SK-N-SH (cell line): ENCODE data around the gene IGSF9. TPM values are rescaled to one million over a fixed set of nuclear protein-coding genes. Genes with fewer than 3 reads are reported as not detected.

ENCODE experiments used
- CTCF ChIA-PET: fragments of 300-600, 350-600 bp; formaldehyde crosslinking; extraction: SDS; loops from one replicate; lab custom pipeline; 2021; lab: Yijun Ruan, JAX
- POLR2A ChIA-PET: fragments of 350-600 bp; sonication (Branson Sonifier 250); formaldehyde crosslinking; extraction: SDS; loops from one replicate; lab custom pipeline; 2020; ENCODE audit warnings: antibody characterized with exemption, inconsistent platforms; lab: Yijun Ruan, JAX
- DNase-seq: peaks from one replicate; pipeline ENCODE4 v3.0.0; 2012
- H2AFZ ChIP-seq: fragments of 200-600 bp; sonication (generic); 2 replicates; pipeline ENCODE4 v1.8.1; 2016; ENCODE audit warnings: antibody characterized with exemption, mild to moderate bottlenecking, low read depth
- H3F3A ChIP-seq: fragments of 200-600 bp; sonication (generic); replicated peaks from 2 replicates; pipeline ENCODE3; 2016; ENCODE audit warnings: antibody characterized with exemption, mild to moderate bottlenecking; ENCODE audit not compliant: insufficient read depth
- H3K27ac ChIP-seq, 2 experiments: fragments of 200-500 bp in 1 of 2; fragments of 200-600 bp in 1 of 2; sonication (Bioruptor generic) in 1 of 2; sonication (generic), shearing (Covaris generic) in 1 of 2; 2 replicates each; pipeline versions ENCODE4 v1.5.1 to v1.6.1; 2014 to 2016; ENCODE audit warnings: low read depth in 2 of 2, inconsistent platforms in 1 of 2, low read length in 1 of 2, mild to moderate bottlenecking in 1 of 2, mixed read lengths in 1 of 2
- H3K27me3 ChIP-seq: fragments of 200-600 bp; sonication (generic), shearing (Covaris generic); 2 replicates; pipeline ENCODE4 v1.6.1; 2016; ENCODE audit warnings: mixed run types; ENCODE audit not compliant: insufficient read depth
- H3K36me3 ChIP-seq, 2 experiments: fragments of 200-500 bp in 1 of 2; fragments of 200-600 bp in 1 of 2; sonication (Bioruptor generic) in 1 of 2; sonication (generic) in 1 of 2; replicated peaks in 1 of 2; 2 replicates each; pipeline versions ENCODE3 to v1.5.1; 2014 to 2016; ENCODE audit warnings: low read length in 1 of 2, mild to moderate bottlenecking in 1 of 2; ENCODE audit not compliant: insufficient read depth in 2 of 2, control insufficient read depth in 1 of 2
- H3K4me1 ChIP-seq, 2 experiments: fragments of 200-500 bp in 1 of 2; fragments of 200-600 bp in 1 of 2; sonication (Bioruptor generic) in 1 of 2; sonication (generic), shearing (Covaris generic) in 1 of 2; 2 replicates each; pipeline versions ENCODE4 v1.5.1 to v1.6.1; 2014 to 2016; ENCODE audit warnings: low read depth in 1 of 2, low read length in 1 of 2, mixed run types in 1 of 2; ENCODE audit not compliant: insufficient read depth in 2 of 2, control insufficient read depth in 1 of 2
- H3K4me2 ChIP-seq: fragments of 200-600 bp; sonication (generic), shearing (Covaris generic); 2 replicates; pipeline ENCODE4 v1.6.1; 2017; ENCODE audit warnings: mixed run types
- H3K4me3 ChIP-seq, 2 experiments: fragments of 200-500 bp in 1 of 2; fragments of 200-600 bp in 1 of 2; sonication (Bioruptor generic) in 1 of 2; sonication (generic), shearing (Covaris generic) in 1 of 2; 2 replicates each; pipeline versions ENCODE4 v1.5.1 to v1.8.1; 2014 to 2016; ENCODE audit warnings: low read depth in 2 of 2, inconsistent platforms in 1 of 2, low read length in 1 of 2, mild to moderate bottlenecking in 1 of 2, mixed read lengths in 1 of 2, moderate library complexity in 1 of 2
- H3K79me2 ChIP-seq: fragments of 200-600 bp; sonication (generic); 2 replicates; pipeline ENCODE4 v1.8.1; 2017; ENCODE audit warnings: mild to moderate bottlenecking; ENCODE audit not compliant: insufficient read depth
- H3K9ac ChIP-seq: fragments of 200-600 bp; sonication (generic); 2 replicates; pipeline ENCODE4 v1.6.1; 2017; ENCODE audit warnings: mixed run types
- H3K9me2 ChIP-seq: fragments of 200-600 bp; sonication (generic); 2 replicates; pipeline ENCODE4 v1.6.1; 2017; ENCODE audit warnings: mixed run types
- H3K9me3 ChIP-seq: fragments of 200-600 bp; sonication (generic); 2 replicates; pipeline ENCODE4 v1.6.1; 2017; ENCODE audit warnings: mixed run types, mild to moderate bottlenecking, moderate library complexity
- H4K20me1 ChIP-seq: fragments of 200-600 bp; sonication (generic); 2 replicates; pipeline ENCODE4 v1.6.1; 2017; ENCODE audit warnings: mild to moderate bottlenecking, mixed run types; ENCODE audit not compliant: insufficient read depth
- EP300 ChIP-seq, 2 experiments: IDR thresholded peaks; 2 replicates each; pipeline versions ENCODE4 v1.4.0 to v1.6.1; 2012; ENCODE audit warnings: borderline replicate concordance in 1 of 2, low read depth in 1 of 2, low read length in 1 of 2
- FOSL2 ChIP-seq: IDR thresholded peaks from 2 replicates; pipeline ENCODE4 v1.4.0; 2012; ENCODE audit warnings: low read depth, mild to moderate bottlenecking, moderate library complexity, borderline replicate concordance
- FOXJ3 ChIP-seq: sonication (generic); formaldehyde crosslinking; IDR thresholded peaks from 2 replicates; pipeline ENCODE4 v1.5.1; 2020; ENCODE audit warnings: mild to moderate bottlenecking, missing genetic modification reagents
- FOXM1 ChIP-seq: IDR thresholded peaks from 2 replicates; pipeline ENCODE4 v1.4.0; 2012; ENCODE audit warnings: low read depth, mild to moderate bottlenecking
- GATA2 ChIP-seq: sonication (generic); formaldehyde crosslinking; IDR thresholded peaks from 2 replicates; pipeline ENCODE4 v1.5.0; 2020; ENCODE audit warnings: mild to moderate bottlenecking, missing genetic modification reagents
- IRF3 ChIP-seq: fragments of 150-350 bp; IDR thresholded peaks from 2 replicates; pipeline ENCODE4 v1.6.1; 2016; ENCODE audit warnings: mild to moderate bottlenecking, low read depth, low read length
- JUND ChIP-seq: IDR thresholded peaks from 2 replicates; pipeline ENCODE4 v1.4.0; 2012
- MAX ChIP-seq: IDR thresholded peaks from 2 replicates; pipeline ENCODE4 v1.4.0; 2012; ENCODE audit warnings: low read depth
- NFIC ChIP-seq: IDR thresholded peaks from 2 replicates; pipeline ENCODE4 v1.4.0; 2012; ENCODE audit warnings: borderline replicate concordance
- POLR2AphosphoS5 ChIP-seq: IDR thresholded peaks from 2 replicates; pipeline ENCODE4 v1.6.1; 2012; ENCODE audit warnings: low read depth, low read length
- RFX5 ChIP-seq: IDR thresholded peaks from 2 replicates; pipeline ENCODE4 v1.6.1; 2012; ENCODE audit warnings: mild to moderate bottlenecking, improper control_type of control experiment, low read length
- SIN3A ChIP-seq: IDR thresholded peaks from 2 replicates; pipeline ENCODE4 v1.6.1; 2012; ENCODE audit warnings: low read depth, mild to moderate bottlenecking, low read length, moderate library complexity, borderline replicate concordance
- SMC3 ChIP-seq: IDR thresholded peaks from 2 replicates; pipeline ENCODE4 v1.6.1; 2012; ENCODE audit warnings: low read depth, low read length, improper control_type of control experiment
- TAF1 ChIP-seq: IDR thresholded peaks from 2 replicates; pipeline ENCODE4 v1.6.1; 2012; ENCODE audit warnings: low read depth, mild to moderate bottlenecking, low read length, moderate library complexity, borderline replicate concordance
- YY1 ChIP-seq: IDR thresholded peaks from 2 replicates; pipeline ENCODE4 v1.4.0; 2012; ENCODE audit warnings: low read depth, mild to moderate bottlenecking
- WGBS: methylation state at CpG from one replicate; pipeline ENCODE4 v1.1.6; 2017; ENCODE audit warnings: low lambda C conversion rate; 5-methylcytosine and 5-hydroxymethylcytosine counted together
- polyA plus RNA-seq, 3 experiments: library from polyadenylated mRNA; depleted of rRNA; stranded (reverse); fragments of >200 nt; gene quantifications; 2 replicates each; pipeline ENCODE4 v1.2.3, GENCODE V29; 2012
- TF ChIP-seq, protein P1 (sequence below): fragments of 150-350 bp; IDR thresholded peaks from 2 replicates; pipeline ENCODE4 v1.6.1; 2017; ENCODE audit warnings: antibody characterized with exemption, low read length, low read depth, borderline replicate concordance
- TF ChIP-seq, protein P2 (sequence below): IDR thresholded peaks from 2 replicates; pipeline ENCODE4; 2012
- TF ChIP-seq, protein P3 (sequence below): IDR thresholded peaks from 2 replicates; pipeline ENCODE4 v1.6.1; 2012; ENCODE audit warnings: mild to moderate bottlenecking, low read depth, low read length, moderate library complexity

The IGSF9 gene
- polyA plus RNA-seq, 1 of the 3 experiments (the other 2 are of a cell fraction), result 2.4 TPM

DNA sequence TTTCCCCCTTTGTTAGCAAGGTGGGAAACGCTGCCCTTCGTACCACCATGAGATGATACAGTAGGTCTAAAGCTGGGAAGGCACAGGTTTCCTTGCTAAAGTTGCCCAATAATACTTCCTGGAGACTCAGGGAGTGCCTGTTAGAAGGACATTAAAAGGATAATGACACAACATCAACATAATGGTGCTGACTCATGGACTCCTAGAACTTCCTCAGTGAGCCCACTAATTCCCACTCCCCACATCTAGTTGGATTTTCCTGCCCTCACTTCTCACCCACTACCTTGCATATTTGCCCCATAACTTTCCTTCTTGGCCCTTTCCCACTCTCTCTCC lies 62.9 kb downstream of the IGSF9 start:
- no peak for TF ChIP-seq FOXM1
- no peak for TF ChIP-seq POLR2AphosphoS5
- 0 out of 2 replicates have a peak, but pooled peaks have one; percentile 7 for TF ChIP-seq FOSL2
- TF ChIP-seq TAF1, result no peak
- TF ChIP-seq, all 33 proteins: peak for 1
- Histone ChIP-seq H3F3A (peaks cover 5% of the 10 kb centered on the region), H3K36me3 (no peaks in the 10 kb centered on the region), H3K27me3 (no peaks in the 10 kb centered on the region), H3K4me1 (peaks cover 12 to 14% of the 10 kb centered on the region in 2 experiments; a peak in 2 of 4 replicates), H4K20me1 (no peaks in the 10 kb centered on the region), H3K27ac (peak overlapping the region; percentile 54 to 79; a peak in 3 of 4 replicates), H3K9me2 (no peaks in the 10 kb centered on the region), H2AFZ (0 out of 2 replicates have a peak overlapping the region, but pooled peaks have one; percentile 45), H3K9me3 (no peaks in the 10 kb centered on the region), H3K9ac (no peak overlapping the region), H3K4me2 (peak overlapping the region; percentile 36), H3K4me3 (no peak overlapping the region), H3K79me2 (no peaks in the 10 kb centered on the region)
- ChIA-PET POLR2A (interaction anchor here (0.7 kb wide), 1 partner anchor 69 kb away, joined by 3 read pairs; no protein-coding TSS in a partner anchor), CTCF (interaction anchor here (5.0 to 6.7 kb wide), 2 partner anchors 9 to 84 kb away, joined by 34 to 76 read pairs; no protein-coding TSS in a partner anchor)
- no peak for DNase-seq
- WGBS, result 91% methylated on average over 2 of the region's 2 CpGs

DNA sequence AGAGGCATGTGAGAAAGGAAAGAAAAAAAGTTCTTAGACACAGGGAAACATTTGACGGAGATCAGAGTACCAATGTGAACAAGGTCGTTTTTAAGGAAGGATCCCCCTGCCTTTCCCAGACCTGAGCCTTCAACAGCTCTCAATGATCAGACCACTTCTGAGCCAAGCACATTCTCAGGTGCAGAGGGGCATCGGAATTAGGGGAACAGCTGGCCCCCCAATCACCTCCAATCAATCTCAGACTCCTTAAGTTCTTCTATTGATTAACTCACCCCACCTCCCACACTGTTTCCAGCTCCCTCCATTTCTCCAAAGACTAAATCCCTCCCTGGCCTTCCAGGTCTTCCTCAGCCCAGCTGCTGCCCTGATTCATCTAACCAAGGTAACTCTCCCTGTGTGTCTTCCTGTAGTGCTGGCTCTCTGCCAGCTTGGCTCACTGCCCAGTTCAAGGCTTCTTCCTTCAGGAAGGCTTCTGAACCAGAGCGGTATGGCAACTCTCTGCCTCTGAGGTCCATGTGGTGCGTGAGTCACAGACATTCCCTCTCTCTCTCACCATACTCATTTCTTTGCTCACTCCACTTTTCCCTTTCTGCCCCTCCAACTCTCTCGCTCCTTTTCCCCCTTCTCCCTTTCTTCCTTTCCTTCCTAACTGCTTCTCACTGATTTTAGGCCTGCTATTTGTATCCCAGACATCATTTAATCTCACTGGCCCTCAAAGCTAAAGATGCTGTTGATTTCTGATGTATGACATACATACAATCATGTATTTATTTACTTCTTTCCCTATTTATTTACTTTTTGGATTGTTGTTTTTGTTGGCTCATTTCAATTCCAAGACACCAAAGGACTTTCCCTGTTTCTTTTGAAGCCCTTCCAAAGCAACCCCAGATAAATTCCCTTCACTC lies 63.5 kb downstream of the IGSF9 start:
- CTCF ChIA-PET, result interaction anchor here (0.8 to 6.7 kb wide), 6 partner anchors 10 to 126 kb away, joined by 3 to 76 read pairs (median 5); no protein-coding TSS in a partner anchor
- H3K4me3 ChIP-seq, result no peak overlapping the region
- H3K4me2 ChIP-seq, result peak overlapping the region; percentile 36
- no peaks in the 10 kb centered on the region for H4K20me1 ChIP-seq
- peak; percentile 33 for DNase-seq
- peak overlapping the region; percentile 13; the same call in 1 of the 2 replicates for H3K9ac ChIP-seq
- 39% methylated on average over 6 of the region's 6 CpGs for WGBS
- H3K9me2 ChIP-seq, result no peaks in the 10 kb centered on the region
- H3K27me3 ChIP-seq, result no peaks in the 10 kb centered on the region
- H3K4me1 ChIP-seq, result peaks cover 12 to 14% of the 10 kb centered on the region in 2 experiments; a peak in 2 of 4 replicates
- H3K27ac ChIP-seq, result peak overlapping the region; percentile 54 to 79; a peak in 3 of 4 replicates
- no peaks in the 10 kb centered on the region for H3K9me3 ChIP-seq
- H3K36me3 ChIP-seq, result no peaks in the 10 kb centered on the region
- POLR2A ChIA-PET, result interaction anchor here (0.7 kb wide), 1 partner anchor 68 kb away, joined by 3 read pairs; no protein-coding TSS in a partner anchor
- peak overlapping the region; percentile 45; the same call in 1 of the 2 replicates for H2AFZ ChIP-seq
- peaks cover 5% of the 10 kb centered on the region for H3F3A ChIP-seq
- H3K79me2 ChIP-seq, result no peaks in the 10 kb centered on the region
- TF ChIP-seq IRF3 (no peak), JUND (peak; percentile 87), RFX5 (no peak), MAX (peak; percentile 95), NFIC (peak; percentile 100), EP300 (IDR thresholded peaks at IDR 0.05; ENCODE audit: borderline replicate concordance in 1 of 2, low read depth in 1 of 2, low read length in 1 of 2) (peak in 1 of 2 experiments; percentile 76; a peak in 1 of 4 replicates), FOXJ3 (no peak), SMC3 (no peak), POLR2AphosphoS5 (peak; percentile 41; the same call in 1 of the 2 replicates), YY1 (no peak), GATA2 (CRISPR knock-in tag) (no peak), SIN3A (peak; percentile 80; the same call in 1 of the 2 replicates)
- TF ChIP-seq, protein P1, sequence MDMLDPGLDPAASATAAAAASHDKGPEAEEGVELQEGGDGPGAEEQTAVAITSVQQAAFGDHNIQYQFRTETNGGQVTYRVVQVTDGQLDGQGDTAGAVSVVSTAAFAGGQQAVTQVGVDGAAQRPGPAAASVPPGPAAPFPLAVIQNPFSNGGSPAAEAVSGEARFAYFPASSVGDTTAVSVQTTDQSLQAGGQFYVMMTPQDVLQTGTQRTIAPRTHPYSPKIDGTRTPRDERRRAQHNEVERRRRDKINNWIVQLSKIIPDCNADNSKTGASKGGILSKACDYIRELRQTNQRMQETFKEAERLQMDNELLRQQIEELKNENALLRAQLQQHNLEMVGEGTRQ, result no peak
- TF ChIP-seq, protein P2, sequence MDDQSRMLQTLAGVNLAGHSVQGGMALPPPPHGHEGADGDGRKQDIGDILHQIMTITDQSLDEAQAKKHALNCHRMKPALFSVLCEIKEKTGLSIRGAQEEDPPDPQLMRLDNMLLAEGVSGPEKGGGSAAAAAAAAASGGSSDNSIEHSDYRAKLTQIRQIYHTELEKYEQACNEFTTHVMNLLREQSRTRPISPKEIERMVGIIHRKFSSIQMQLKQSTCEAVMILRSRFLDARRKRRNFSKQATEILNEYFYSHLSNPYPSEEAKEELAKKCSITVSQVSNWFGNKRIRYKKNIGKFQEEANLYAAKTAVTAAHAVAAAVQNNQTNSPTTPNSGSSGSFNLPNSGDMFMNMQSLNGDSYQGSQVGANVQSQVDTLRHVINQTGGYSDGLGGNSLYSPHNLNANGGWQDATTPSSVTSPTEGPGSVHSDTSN, result 0 out of 2 replicates have a peak, but pooled peaks have one; percentile 27
- TF ChIP-seq, protein P3, sequence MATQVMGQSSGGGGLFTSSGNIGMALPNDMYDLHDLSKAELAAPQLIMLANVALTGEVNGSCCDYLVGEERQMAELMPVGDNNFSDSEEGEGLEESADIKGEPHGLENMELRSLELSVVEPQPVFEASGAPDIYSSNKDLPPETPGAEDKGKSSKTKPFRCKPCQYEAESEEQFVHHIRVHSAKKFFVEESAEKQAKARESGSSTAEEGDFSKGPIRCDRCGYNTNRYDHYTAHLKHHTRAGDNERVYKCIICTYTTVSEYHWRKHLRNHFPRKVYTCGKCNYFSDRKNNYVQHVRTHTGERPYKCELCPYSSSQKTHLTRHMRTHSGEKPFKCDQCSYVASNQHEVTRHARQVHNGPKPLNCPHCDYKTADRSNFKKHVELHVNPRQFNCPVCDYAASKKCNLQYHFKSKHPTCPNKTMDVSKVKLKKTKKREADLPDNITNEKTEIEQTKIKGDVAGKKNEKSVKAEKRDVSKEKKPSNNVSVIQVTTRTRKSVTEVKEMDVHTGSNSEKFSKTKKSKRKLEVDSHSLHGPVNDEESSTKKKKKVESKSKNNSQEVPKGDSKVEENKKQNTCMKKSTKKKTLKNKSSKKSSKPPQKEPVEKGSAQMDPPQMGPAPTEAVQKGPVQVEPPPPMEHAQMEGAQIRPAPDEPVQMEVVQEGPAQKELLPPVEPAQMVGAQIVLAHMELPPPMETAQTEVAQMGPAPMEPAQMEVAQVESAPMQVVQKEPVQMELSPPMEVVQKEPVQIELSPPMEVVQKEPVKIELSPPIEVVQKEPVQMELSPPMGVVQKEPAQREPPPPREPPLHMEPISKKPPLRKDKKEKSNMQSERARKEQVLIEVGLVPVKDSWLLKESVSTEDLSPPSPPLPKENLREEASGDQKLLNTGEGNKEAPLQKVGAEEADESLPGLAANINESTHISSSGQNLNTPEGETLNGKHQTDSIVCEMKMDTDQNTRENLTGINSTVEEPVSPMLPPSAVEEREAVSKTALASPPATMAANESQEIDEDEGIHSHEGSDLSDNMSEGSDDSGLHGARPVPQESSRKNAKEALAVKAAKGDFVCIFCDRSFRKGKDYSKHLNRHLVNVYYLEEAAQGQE, result peak; percentile 63
